Measurements from ENCODE around the gene SLAMF8. TPM values are rescaled to one million over a fixed set of nuclear protein-coding genes. Genes with fewer than 3 reads are reported as not detected.

Gene SLAMF8
- total RNA-seq, 1 experiment from 2014 or later: not detected

Other genes starting within 250 kb of the SLAMF8 start
- not detected in 2 replicates for gene APCS, start 239.0 kb upstream of the SLAMF8 start, total RNA-seq (2022)
- gene CRP, start 112.3 kb upstream of the SLAMF8 start, total RNA-seq (2022): 0.26 and 0.54 TPM in 2 replicates
- gene DUSP23, start 45.9 kb upstream of the SLAMF8 start, total RNA-seq (2022): 119 and 178 TPM in 2 replicates
- gene FCRL6, start 24.5 kb upstream of the SLAMF8 start, total RNA-seq (2022): not detected in 2 replicates
- gene VSIG8, start 35.8 kb downstream of the SLAMF8 start, total RNA-seq (2022): not detected in 2 replicates
- gene CFAP45, start 73.3 kb downstream of the SLAMF8 start, total RNA-seq (2022): 0.32 and 0.40 TPM in 2 replicates
- gene TAGLN2, start 98.6 kb downstream of the SLAMF8 start, total RNA-seq (2022): 464 and 483 TPM in 2 replicates
- 0.25 and 0.44 TPM in 2 replicates for gene IGSF9, start 118.7 kb downstream of the SLAMF8 start, total RNA-seq (2022)
- gene SLAMF9, start 127.4 kb downstream of the SLAMF8 start, total RNA-seq (2022): not detected in 2 replicates
- gene PIGM, start 205.1 kb downstream of the SLAMF8 start, total RNA-seq (2022): 7.7 and 10.1 TPM in 2 replicates
- not detected in 2 replicates for gene KCNJ10, start 243.3 kb downstream of the SLAMF8 start, total RNA-seq (2022)